GM21786 (cell line): Measurements from ENCODE around the gene TTYH2.

ENCODE experiments used
- ATAC-seq: cut with Tn5 transposase; IDR thresholded peaks from one replicate; pipeline ENCODE4 v1.9.1; 2021; ENCODE audit not compliant: unreplicated experiment

Gene TTYH2

GRCh38 chr17:74194682-74195081 is 18.7 kb upstream of the TTYH2 start:
- ATAC-seq, result no peak

GRCh38 chr17:74196541-74197317 is 16.6 kb upstream of the TTYH2 start:
- no peak for ATAC-seq

DNA sequence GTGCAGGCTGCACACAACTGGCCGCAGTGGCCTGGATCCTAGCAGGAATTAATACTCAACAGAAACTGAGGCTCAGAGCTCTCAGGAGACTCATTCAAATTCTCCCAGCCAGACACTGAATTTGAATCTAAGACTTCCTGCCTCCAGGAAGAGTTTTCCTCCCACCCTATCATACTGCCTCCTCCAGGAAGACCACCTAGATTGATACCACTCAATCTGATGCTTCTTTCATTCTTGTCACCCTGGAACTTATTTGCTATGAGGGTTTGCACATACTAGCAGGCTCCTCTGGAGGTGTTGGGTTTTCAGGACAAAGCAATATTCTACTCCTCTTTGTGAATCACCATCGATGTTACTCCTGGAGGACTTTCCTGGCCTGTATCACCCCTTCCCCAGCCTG is 15.6 kb upstream of the TTYH2 start:
- ATAC-seq, result no peak

- ATAC-seq, result no peak
These were observed 14.7 kb upstream of the TTYH2 start for GRCh38 chr17:74198694-74199093.

GRCh38 chr17:74199306-74200092 is 13.9 kb upstream of the TTYH2 start:
- ATAC-seq, result no peak

DNA sequence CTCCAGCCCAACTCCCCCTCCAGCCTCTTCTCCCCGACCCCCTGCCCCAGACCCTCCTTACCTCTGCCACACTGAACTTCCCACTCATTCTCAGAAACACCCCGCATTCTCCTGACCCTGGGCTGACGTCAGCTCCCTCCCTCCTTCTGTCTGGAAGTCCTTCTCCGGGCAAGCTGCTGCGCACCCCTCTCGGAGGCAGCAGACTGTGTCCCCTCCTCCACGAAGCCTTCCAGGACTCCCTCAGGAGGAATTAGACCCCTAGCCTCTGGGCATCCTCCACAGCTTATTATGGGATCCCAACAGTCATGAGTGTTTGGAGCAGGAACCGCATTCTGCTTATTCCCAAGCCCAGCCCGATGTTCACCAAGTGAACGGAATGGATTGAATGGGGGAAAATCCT is 13.3 kb upstream of the TTYH2 start:
- ATAC-seq, result no peak

DNA sequence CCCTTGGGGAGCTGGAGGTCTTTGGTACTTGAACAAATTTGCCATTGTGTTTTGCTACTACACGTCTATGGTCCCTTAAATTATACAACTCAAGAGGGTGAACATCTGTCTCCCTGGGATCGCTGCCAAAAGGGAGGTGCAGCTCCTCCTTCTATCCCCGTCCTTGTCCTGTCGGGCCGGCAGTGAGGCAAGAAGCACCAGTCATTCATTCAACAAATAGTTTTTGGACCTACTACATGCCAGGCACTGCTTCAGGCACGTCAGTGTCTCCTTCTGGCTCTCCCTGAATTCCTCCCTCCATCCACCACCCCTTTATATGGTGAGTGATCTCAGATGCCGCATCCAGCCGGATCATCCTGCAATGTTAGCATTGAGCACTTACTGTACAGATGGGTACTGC is 12.1 kb upstream of the TTYH2 start:
- ATAC-seq, result no peak

DNA sequence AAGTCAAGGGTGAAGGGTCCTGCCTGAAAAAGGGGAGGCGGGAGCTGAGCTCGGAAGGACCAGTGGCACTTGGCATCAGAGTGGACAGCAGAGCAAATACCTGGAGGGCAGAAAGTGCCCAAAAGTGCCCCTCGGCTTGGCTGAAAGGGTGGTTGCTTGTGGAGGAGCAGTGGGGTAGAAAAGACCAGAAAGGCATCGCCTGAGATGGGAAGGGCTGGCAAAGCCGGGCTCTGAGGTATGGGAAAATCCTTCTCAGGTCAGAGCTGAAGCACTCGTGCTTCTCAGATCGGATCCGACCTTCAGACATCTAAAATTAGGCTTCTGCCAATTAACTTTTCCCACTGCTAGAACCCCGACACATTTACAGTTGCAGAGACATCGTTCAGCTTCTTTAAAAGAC is 11.4 kb upstream of the TTYH2 start:
- no peak for ATAC-seq

GRCh38 chr17:74202938-74203337 is 10.4 kb upstream of the TTYH2 start:
- ATAC-seq, result no peak

DNA sequence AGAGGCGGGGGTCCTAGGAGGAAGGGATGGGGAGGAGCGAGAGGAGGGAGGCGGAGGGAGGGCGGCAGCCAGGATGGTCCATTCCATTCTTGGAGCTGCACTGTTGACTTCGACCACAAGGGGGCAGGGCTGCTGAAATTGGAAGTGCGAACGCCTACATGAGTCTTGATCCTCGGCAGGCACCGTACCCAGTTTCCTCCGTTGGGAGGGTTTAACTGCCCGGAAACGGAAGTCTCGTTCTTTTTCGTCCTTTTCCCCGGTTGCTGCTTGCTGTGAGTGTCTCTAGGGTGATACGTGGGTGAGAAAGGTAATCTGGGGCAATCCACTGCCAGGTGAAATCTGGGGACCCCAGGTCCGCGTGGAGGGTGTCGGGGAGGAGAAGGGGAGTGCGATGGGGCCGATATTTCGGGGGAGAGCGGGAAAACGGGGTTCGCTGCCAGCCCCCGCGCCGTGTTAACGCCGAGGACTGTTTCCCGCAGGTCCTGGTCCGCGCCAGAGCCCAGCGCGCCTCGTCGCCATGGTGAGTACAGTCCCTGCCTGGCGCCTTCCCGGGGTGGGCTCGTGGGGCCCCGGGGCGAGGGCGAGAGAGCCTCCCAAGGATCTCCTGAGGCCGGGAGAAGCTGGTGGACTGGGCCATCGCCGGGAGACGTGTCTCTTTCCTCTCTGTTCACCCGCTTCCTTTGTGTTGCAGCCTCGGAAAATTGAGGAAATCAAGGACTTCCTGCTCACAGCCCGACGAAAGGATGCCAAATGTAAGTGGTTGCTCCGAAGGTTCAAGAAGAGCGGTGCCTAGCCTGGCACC is 9.7 kb upstream of the TTYH2 start, which contains the start of gene RPL38:
TSS of gene RPL38 (plus strand) at position 240 of the 802 bp plus-strand sequence. CDS start at position 518, 278 bp downstream.
- ATAC-seq, result peak; percentile 65

- ATAC-seq, result no peak
These were observed 8.9 kb upstream of the TTYH2 start for GRCh38 chr17:74204474-74204873.

DNA sequence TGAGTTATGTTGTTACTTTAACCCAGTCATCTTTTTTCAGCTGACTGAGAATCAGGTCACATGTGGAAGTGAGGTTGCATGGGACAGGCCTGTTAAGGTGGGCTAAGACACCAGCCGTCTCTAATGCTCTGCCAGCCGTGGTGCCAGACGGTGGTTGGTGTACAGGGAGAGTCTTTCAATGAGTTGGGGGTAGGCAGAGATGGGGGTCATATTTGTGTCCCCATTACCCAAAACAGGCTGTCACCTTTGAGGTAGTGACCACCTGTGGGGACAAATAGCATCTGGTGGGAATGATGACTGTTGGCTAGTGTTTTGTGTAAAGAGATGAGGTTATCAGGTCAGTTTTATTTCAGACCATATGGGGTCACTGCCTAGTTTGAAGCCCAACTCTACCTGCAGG is 8.1 kb upstream of the TTYH2 start:
- no peak for ATAC-seq

- ATAC-seq, result no peak
These were observed 7.0 kb upstream of the TTYH2 start for GRCh38 chr17:74206332-74206818.

DNA sequence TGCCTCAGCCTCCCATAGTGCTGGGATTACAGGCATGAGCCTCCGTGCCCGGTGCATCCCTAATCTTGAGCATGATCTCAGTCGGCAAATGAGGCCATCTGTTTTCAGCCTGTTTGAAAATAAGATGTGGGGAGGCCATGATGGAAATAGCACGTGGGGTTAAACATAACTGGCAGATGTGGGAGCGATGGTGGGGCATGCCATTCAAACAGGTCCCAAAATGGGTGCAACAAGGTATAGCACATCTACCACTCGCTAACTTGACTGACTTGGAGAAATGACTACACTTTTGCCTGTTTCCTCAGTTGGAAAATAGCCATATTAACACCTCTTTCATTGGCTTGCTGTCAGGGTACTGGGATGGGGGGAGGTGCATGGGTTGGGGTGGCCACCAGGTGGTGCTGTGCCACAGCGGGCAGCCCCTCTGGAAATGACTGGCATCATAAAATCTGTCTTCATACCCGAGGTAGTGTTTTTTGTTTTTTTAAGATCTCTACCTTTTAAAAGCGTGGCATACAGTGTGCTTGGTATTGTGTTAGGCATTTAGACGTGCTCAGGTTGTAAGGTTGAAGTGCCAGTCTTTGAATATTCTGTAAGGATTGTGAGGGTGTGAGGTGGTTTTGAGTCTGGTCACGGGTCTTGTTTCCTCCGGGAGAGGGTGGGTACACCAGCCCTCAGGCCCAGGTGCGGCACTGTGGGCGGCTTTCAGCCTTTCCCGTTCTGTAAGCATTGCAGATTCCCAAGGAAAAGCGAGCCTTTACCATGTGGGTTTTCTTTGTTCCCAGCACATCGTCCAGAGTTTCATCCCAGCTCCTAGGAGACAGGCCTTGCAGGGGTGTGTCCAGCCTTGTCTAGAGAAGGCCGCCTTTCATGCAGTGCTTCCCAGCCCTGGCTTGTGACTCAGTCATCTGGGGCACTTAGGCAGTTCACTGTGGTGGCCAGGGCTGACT is 2.9 kb upstream of the TTYH2 start:
- ATAC-seq, result no peak

DNA sequence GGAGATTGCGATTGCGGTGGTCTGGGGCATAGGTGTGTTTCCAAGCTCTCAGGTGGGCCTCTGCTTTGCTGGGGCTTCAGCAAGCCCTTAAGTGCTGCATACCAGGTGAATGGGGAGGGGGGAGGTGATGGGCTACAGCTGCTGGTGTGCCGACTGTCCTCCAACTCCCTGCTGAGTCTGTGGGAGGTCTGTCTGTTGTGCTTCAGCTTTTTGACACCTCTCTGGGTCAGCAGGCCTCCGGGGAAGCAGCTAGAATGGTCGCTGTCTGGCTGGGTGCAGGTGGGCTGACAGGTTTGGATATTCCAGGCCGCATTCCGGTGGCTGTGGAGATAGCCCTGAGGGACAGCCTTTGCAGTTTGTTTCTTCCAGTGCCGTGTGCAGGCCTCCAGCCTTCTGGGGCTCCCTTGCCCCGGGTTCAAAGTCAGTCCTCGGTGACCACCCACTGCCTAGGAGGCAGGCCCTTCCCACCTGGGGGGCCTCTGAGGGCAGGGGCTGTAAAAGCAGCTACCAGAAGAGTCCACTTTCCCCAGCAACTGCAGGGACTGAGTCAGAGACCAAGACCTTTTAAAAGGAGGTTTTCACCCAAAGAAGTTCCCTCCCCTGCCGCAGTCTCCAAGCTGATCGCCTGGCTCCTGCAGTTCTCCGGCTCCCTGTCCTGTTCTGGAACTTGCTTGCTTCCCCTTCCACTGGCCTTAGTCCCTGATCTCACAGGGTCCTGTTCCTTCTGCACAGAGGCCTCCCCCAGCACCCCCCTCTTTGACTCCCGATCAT is 2.0 kb upstream of the TTYH2 start:
- no peak for ATAC-seq

DNA sequence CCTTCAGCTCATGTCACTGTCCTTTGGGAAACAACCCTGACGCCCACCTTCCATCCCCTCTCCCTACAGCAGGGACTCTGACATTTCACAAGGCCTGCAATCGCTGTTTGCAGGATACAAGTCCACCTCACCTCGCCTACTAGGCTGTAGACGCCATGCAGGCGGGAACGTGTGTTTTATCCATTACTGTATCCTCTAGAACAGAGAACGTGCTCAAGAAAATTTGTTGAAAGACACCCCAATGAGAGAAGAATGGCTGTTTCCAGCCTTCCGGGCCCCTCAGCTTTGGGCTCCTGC is 1.5 kb upstream of the TTYH2 start:
- ATAC-seq, result no peak

GRCh38 chr17:74212209-74212912 is 1.0 kb upstream of the TTYH2 start:
- peak; percentile 5 for ATAC-seq

DNA sequence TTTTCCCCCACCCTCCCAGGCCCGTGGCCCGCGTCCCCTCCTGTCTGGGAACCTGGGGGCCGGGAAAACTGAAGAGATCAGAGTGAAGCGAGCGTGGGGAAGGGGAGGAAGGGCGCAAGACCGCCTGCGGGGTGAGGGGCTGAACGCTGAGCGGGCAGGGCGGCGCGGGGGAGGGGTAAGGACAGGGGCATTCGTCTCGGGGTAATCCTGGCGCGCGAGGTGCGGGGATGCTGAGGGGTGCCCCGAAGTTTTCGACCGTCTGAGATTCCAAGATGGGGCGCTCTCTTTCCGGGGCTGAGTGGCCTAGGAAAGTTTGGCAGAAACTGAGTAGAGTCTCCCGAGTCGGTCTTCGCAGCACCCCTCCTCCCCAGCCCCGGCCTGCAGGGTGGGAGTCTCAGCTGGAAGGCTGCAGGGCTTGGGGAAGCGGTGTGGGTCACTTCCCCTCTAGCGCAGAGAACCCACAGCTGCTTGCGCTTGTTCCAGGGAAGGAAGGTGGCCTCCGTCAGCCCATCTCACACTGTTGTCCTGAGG is 555 bp downstream of the TTYH2 start:
- no peak for ATAC-seq
